Stimulated activated CD8-positive, alpha-beta memory T cell treated with anti-CD3 and anti-CD28 coated beads, Interleukin-12 subunit alpha, Interleukin-12 subunit beta, amount 100 ng/mL, for 1 hour (primary cell): ENCODE results near the gene CAPN10.

Experiments used
- DNase-seq: peaks from one replicate; pipeline ENCODE4 v3.0.0-alpha.2; 2020; ENCODE audit warnings: low read depth

The CAPN10 gene

GRCh38 chr2:240589375-240589774, 2.8 kb downstream of the CAPN10 start:
- DNase-seq, result no peak

GRCh38 chr2:240589850-240590525, 3.5 kb downstream of the CAPN10 start:
- no peak for DNase-seq

GRCh38 chr2:240590681-240591111, 4.2 kb downstream of the CAPN10 start:
- no peak for DNase-seq

- no peak for DNase-seq
Measured at GRCh38 chr2:240591226-240591625, 4.7 kb downstream of the CAPN10 start.

GRCh38 chr2:240591784-240592183, 5.2 kb downstream of the CAPN10 start:
- no peak for DNase-seq

- no peak for DNase-seq
Measured at GRCh38 chr2:240593026-240593702, 6.6 kb downstream of the CAPN10 start.

- DNase-seq, result no peak
Measured at GRCh38 chr2:240593703-240594451, 7.3 kb downstream of the CAPN10 start.

GRCh38 chr2:240594511-240595380, 8.2 kb downstream of the CAPN10 start:
- no peak for DNase-seq

GRCh38 chr2:240595381-240596079, 9.0 kb downstream of the CAPN10 start:
- DNase-seq, result no peak

- no peak for DNase-seq
Measured at GRCh38 chr2:240596080-240596460, 9.5 kb downstream of the CAPN10 start.

- DNase-seq, result no peak
Measured at GRCh38 chr2:240596491-240596931, 10.0 kb downstream of the CAPN10 start.

GRCh38 chr2:240597054-240597418, 10.5 kb downstream of the CAPN10 start:
- no peak for DNase-seq

- no peak for DNase-seq
Measured at GRCh38 chr2:240597419-240598181, 11.1 kb downstream of the CAPN10 start.

- no peak for DNase-seq
Measured at GRCh38 chr2:240598311-240598911, 11.9 kb downstream of the CAPN10 start.

GRCh38 chr2:240599141-240599583, 12.6 kb downstream of the CAPN10 start:
- no peak for DNase-seq

- no peak for DNase-seq
Measured at GRCh38 chr2:240600451-240600961, 14.0 kb downstream of the CAPN10 start.

GRCh38 chr2:240601061-240601830, 14.7 kb downstream of the CAPN10 start:
- no peak for DNase-seq

GRCh38 chr2:240601831-240602160, 15.3 kb downstream of the CAPN10 start:
- no peak for DNase-seq
